Measurements from ENCODE around the gene PEX11B.
A peak's percentile ranks its signal among the peaks of the same experiment; 100 is the strongest.

Gene PEX11B

DNA sequence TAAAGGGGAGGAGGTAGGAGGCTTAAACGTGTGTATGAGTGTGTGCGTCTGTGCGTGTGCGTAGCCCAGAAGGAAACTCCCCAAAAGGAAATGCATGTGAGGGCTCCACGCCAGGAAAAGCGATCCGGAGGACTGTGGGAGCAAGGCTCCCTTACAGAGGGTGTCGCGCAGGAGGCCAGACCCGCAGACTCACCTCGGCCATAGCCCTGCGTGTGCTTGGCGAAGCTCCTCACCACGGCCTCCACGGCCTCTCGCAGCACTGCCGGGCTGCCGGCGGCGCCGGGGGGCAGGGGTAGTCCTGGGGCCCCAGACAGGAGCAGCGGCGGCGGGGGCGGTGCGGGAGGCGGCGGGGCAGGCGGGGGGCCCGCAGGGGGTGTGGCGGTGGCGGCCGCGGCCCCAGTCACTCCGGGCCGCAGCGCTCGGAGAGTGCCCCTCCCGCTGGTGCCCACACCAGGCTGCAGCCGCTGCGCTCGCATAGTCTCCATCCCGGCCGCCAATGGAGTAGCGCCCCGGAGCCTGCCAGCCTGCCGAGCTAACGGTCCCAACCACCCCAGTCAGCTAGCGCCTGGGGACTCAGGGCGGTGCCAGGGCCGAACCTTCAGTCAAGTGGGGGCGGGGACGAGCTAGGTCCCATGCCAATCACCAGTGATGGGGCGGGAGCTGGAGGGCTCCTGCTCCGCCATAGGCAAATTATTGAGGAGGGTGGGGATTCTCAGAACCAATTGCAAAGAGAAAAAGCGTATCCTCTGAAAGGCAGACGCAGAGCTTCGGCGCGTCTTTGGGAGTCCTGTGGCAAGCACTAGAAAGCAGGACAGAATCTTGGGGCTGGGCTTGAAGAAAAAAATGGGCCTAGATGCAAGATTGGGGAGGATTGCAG, 39.2 kb upstream of the PEX11B start, which contains the start of gene LIX1L:
Gene LIX1L (minus strand): TSS at position 575 of the 877 bp plus-strand sequence. CDS start 90 bp downstream, at position 485.
- peak; percentile 91 for ATAC-seq

DNA sequence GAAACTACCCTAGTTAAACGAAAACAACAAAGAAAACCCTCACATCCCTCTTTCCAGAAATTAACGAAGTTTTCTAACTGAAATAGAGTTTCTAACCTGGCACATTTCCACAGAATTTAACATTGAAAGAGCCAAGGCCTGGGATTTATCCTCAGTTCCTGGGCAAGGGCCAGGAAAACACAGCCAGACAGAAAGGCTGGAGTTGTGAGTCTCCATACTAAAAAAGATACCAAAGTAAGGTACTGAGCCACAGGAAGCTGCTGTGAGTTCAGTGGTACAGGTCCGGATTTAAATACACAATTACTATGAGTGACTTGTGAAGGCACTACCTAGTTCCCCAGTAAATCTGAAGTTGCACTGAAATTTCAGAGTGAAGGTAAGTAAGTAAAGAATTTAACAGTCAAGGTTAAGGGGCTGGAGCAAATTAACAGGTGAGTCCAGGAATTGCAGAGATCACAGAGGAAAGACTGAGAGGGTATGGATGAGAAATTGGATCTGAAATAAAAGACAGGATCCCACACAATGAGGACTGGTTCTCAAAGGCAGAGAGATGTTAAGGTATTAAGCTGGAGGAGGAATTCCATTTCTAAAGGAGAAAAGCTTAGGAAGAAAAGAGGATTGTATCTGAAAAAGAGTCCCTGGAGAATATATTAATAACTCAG, 38.4 kb upstream of the PEX11B start:
- H3K9me3 Mint-ChIP-seq, result no peaks in the 10 kb centered on the region
- no peak for DNase-seq
- peaks cover 66% of the 10 kb centered on the region for H3K4me1 Mint-ChIP-seq
- H3K27ac Mint-ChIP-seq, result peak overlapping the region; percentile 90 to 94
- no peak for ATAC-seq
- H3K27me3 Mint-ChIP-seq, result no peaks in the 10 kb centered on the region
- peak overlapping the region; percentile 85 to 94 for H3K4me3 Mint-ChIP-seq

More for the DNA sequence above, 39.2 kb upstream of the PEX11B start, which contains the start of gene LIX1L:
- peak within 1 kb of the TSS; percentile 85 to 94 for H3K4me3 Mint-ChIP-seq
- H3K9me3 Mint-ChIP-seq, result no peaks in the 10 kb centered on the region
- peak within 1 kb of the TSS; percentile 90 to 94 for H3K27ac Mint-ChIP-seq
- H3K27me3 Mint-ChIP-seq, result no peaks in the 10 kb centered on the region
- DNase-seq, result peak; percentile 95 to 96
- peaks cover 64% of the 10 kb centered on the region for H3K4me1 Mint-ChIP-seq

- Mint-ChIP-seq H3K4me3 (peak overlapping the region; percentile 85 to 94), H3K27ac (peak overlapping the region in 1 of 2 donors; percentile 94), H3K4me1 (peaks cover 71% of the 10 kb centered on the region), H3K9me3 (no peaks in the 10 kb centered on the region), H3K27me3 (no peaks in the 10 kb centered on the region)
- DNase-seq, result no peak
- no peak for ATAC-seq
These were observed 37.8 kb upstream of the PEX11B start for GRCh38 chr1:145956361-145956760.

GRCh38 chr1:145955436-145955835, 36.9 kb upstream of the PEX11B start:
- H3K9me3 Mint-ChIP-seq, result no peaks in the 10 kb centered on the region
- no peaks in the 10 kb centered on the region for H3K27me3 Mint-ChIP-seq

GRCh38 chr1:145953861-145954260, 35.3 kb upstream of the PEX11B start:
- Mint-ChIP-seq H3K4me1 (peaks cover 72% of the 10 kb centered on the region), H3K4me3 (no peak overlapping the region), H3K27ac (no peak overlapping the region), H3K27me3 (no peaks in the 10 kb centered on the region), H3K9me3 (no peaks in the 10 kb centered on the region)
- DNase-seq (no peak), ATAC-seq (no peak)

More at GRCh38 chr1:145955436-145955835, 36.9 kb upstream of the PEX11B start:
- Mint-ChIP-seq H3K27ac (peak overlapping the region in 1 of 2 donors; percentile 47), H3K4me1 (peaks cover 74% of the 10 kb centered on the region), H3K4me3 (peak overlapping the region; percentile 15 to 37)
- ATAC-seq (no peak), DNase-seq (no peak)

- H3K27ac Mint-ChIP-seq, result no peak overlapping the region
- no peaks in the 10 kb centered on the region for H3K27me3 Mint-ChIP-seq
- ATAC-seq (no peak), DNase-seq (no peak)
- H3K9me3 Mint-ChIP-seq, result no peaks in the 10 kb centered on the region
- H3K4me1 Mint-ChIP-seq, result peaks cover 63% of the 10 kb centered on the region
- H3K4me3 Mint-ChIP-seq, result no peak overlapping the region
These were observed 34.4 kb upstream of the PEX11B start for GRCh38 chr1:145952903-145953302.

- no peak overlapping the region for H3K27ac Mint-ChIP-seq
- H3K27me3 Mint-ChIP-seq, result no peaks in the 10 kb centered on the region
- DNase-seq, result no peak
- H3K9me3 Mint-ChIP-seq, result no peaks in the 10 kb centered on the region
- peaks cover 62% of the 10 kb centered on the region for H3K4me1 Mint-ChIP-seq
- H3K4me3 Mint-ChIP-seq, result no peak overlapping the region
- ATAC-seq, result no peak
These were observed 33.0 kb upstream of the PEX11B start for GRCh38 chr1:145951526-145951925.

GRCh38 chr1:145949219-145949618, 30.7 kb upstream of the PEX11B start:
- no peak for ATAC-seq
- H3K27ac Mint-ChIP-seq, result no peak overlapping the region
- H3K27me3 Mint-ChIP-seq, result no peaks in the 10 kb centered on the region

DNA sequence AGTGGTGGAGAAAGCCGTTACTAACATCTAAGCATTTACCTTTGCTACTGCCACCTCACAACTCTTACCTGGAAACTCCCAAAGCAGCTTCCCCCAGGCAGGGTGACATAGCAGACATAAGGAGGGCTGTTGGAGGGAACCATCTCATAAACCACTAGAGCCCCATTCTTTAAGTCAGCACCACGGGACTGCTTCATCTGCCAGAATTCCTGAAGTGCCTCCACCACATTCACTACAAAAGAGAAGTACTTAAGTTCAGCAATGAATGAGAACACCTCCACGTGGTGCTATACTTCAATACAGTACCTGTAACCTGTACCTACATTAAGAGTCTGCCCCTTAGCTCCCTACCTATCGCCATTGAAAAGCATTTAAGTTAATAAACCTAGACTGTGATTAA, 29.0 kb upstream of the PEX11B start:
- ATAC-seq (no peak), DNase-seq (no peak)
- Mint-ChIP-seq H3K9me3 (no peaks in the 10 kb centered on the region), H3K4me3 (no peak overlapping the region), H3K4me1 (peaks cover 31% of the 10 kb centered on the region), H3K27ac (no peak overlapping the region), H3K27me3 (no peaks in the 10 kb centered on the region)

More at GRCh38 chr1:145949219-145949618, 30.7 kb upstream of the PEX11B start:
- DNase-seq, result no peak
- Mint-ChIP-seq H3K4me3 (no peak overlapping the region), H3K4me1 (peaks cover 40% of the 10 kb centered on the region), H3K9me3 (no peaks in the 10 kb centered on the region)

- ATAC-seq (no peak), DNase-seq (no peak)
- H3K4me1 Mint-ChIP-seq, result peaks cover 24% of the 10 kb centered on the region
- H3K27me3 Mint-ChIP-seq, result no peaks in the 10 kb centered on the region
- no peaks in the 10 kb centered on the region for H3K9me3 Mint-ChIP-seq
- H3K27ac Mint-ChIP-seq, result no peak overlapping the region
- H3K4me3 Mint-ChIP-seq, result no peak overlapping the region
These were observed 28.0 kb upstream of the PEX11B start for GRCh38 chr1:145946477-145946986.

DNA sequence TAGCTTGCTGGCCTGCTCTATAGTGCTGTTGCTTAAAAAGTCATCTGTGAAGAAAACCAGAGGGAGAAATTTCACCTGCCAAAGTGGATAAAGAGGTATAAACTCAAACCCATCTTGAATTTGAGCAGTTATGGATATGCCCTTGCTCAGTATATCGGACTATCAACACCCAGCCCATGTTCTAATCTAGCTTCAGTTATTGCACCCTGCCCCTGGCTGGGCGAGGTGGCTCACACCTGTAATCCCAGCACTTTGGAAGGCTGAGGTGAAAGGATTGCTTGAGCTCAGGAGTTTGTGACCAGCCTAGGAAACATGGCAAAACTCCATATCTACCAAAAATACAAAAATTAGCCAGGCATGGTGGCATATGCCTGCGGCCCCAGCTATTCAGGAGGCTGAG, 26.0 kb upstream of the PEX11B start:
- Mint-ChIP-seq H3K4me1 (peaks cover 6% of the 10 kb centered on the region), H3K27ac (no peak overlapping the region), H3K4me3 (no peak overlapping the region), H3K9me3 (no peaks in the 10 kb centered on the region), H3K27me3 (no peaks in the 10 kb centered on the region)
- DNase-seq, result no peak
- no peak for ATAC-seq

- no peaks in the 10 kb centered on the region for H3K27me3 Mint-ChIP-seq
- H3K4me3 Mint-ChIP-seq, result no peak overlapping the region
- no peak for ATAC-seq
These were observed 24.4 kb upstream of the PEX11B start for GRCh38 chr1:145942871-145943270.

DNA sequence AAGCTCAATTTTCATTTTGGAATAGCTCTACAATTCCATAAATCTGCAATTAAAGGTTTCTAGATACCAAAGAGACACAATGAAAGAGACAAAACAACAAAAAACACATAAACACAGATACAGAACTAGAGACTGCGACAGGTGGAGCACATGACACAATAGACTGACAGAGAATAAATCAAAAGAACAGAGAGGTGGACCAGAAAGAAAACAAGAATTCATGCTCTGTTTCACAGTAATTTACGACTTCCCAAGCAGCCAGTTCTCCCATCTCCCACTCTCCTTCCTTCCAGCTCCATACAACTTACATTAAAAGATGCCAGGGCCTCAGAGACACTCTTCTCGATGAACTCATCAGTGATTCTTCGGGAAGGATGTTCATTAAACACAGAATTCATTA, 23.9 kb upstream of the PEX11B start:
- H3K4me3 Mint-ChIP-seq, result no peak overlapping the region
- no peaks in the 10 kb centered on the region for H3K4me1 Mint-ChIP-seq
- ATAC-seq, result no peak
- H3K27me3 Mint-ChIP-seq, result no peaks in the 10 kb centered on the region
- no peak overlapping the region for H3K27ac Mint-ChIP-seq
- H3K9me3 Mint-ChIP-seq, result no peaks in the 10 kb centered on the region
- no peak for DNase-seq

More at GRCh38 chr1:145942871-145943270, 24.4 kb upstream of the PEX11B start:
- H3K9me3 Mint-ChIP-seq, result no peaks in the 10 kb centered on the region
- no peaks in the 10 kb centered on the region for H3K4me1 Mint-ChIP-seq
- peak overlapping the region in 1 of 2 donors; percentile 19 for H3K27ac Mint-ChIP-seq
- no peak for DNase-seq

- ATAC-seq (no peak), DNase-seq (no peak)
- H3K27ac Mint-ChIP-seq, result no peak overlapping the region
- H3K9me3 Mint-ChIP-seq, result no peaks in the 10 kb centered on the region
- H3K4me3 Mint-ChIP-seq, result no peak overlapping the region
- H3K4me1 Mint-ChIP-seq, result peaks cover 19% of the 10 kb centered on the region
- H3K27me3 Mint-ChIP-seq, result no peaks in the 10 kb centered on the region
These were observed 18.9 kb upstream of the PEX11B start for GRCh38 chr1:145937436-145937835.

DNA sequence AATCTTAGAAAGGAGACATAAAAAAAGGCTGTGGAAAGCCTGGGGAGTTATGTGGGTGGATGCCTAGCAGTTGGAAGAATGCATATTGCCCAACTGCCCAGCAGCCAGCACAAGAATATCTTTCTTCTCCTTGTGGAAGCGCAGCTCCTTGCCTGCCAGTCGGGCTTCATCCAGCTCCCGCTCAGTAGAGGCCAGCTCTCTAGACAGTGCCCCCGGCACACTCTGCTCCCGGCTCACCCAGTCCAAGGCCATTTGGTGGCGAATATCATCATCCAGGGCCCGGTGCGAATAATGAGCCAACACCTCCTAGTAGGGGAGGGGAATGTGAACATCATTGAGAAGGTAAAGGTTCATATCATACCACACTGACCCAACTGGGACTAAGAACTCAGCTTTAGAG, 17.7 kb upstream of the PEX11B start:
- H3K4me3 Mint-ChIP-seq, result no peak overlapping the region
- no peak overlapping the region for H3K27ac Mint-ChIP-seq
- ATAC-seq (no peak), DNase-seq (no peak)
- peaks cover 24% of the 10 kb centered on the region for H3K4me1 Mint-ChIP-seq
- no peaks in the 10 kb centered on the region for H3K27me3 Mint-ChIP-seq
- H3K9me3 Mint-ChIP-seq, result no peaks in the 10 kb centered on the region

GRCh38 chr1:145935708-145936107, 17.2 kb upstream of the PEX11B start:
- H3K4me3 Mint-ChIP-seq, result no peak overlapping the region
- peaks cover 24% of the 10 kb centered on the region for H3K4me1 Mint-ChIP-seq
- peak overlapping the region in 1 of 2 donors; percentile 2 for H3K27ac Mint-ChIP-seq
- ATAC-seq (no peak), DNase-seq (no peak)
- H3K9me3 Mint-ChIP-seq, result no peaks in the 10 kb centered on the region
- H3K27me3 Mint-ChIP-seq, result no peaks in the 10 kb centered on the region
